Heart left ventricle (tissue), 13 donors: Measurements from ENCODE around the gene CHMP2A.

ENCODE experiments used
- CTCF ChIP-seq, 12 donors: fragments of 200-600 bp; sonication (generic) in 4 of 12; IDR thresholded peaks; one replicate each; pipeline versions ENCODE4 v1.5.0 to v1.8.0; 2018 to 2022; ENCODE audit warnings: antibody characterized with exemption in 12 of 12, mild to moderate bottlenecking in 5 of 12
- POLR2A ChIP-seq, 2 donors: fragments of 450-650 bp; IDR thresholded peaks; one replicate each; pipeline ENCODE4 v1.6.1; 2017; ENCODE audit warnings: antibody characterized with exemption in 2 of 2, mild to moderate bottlenecking in 2 of 2, moderate library complexity in 2 of 2
- donor health status: ischemic (EF 13 %, LVEDD 7.1; RV severe dilation, severe dysfunction).
- donor health status: DM: no; HTN: yes; CAD: no.
- donor health status: DM: no; HTN: no; CAD: no.
- donor health status: ischemic (EF 25% LVEDD 6.9; RV normal size, moderate dysfunction).
- donor health status: ischemic (EF 25% LVEDD 5.7; RV mildly dilated, moderate dysfunction).
- donor health status: ischemic (EF 35%, LVEDD 5.7; RV mildly dilated, moderate dysfunction).
- donor health status: nonischemic (EF 11% LVEDD 7.7; RV severe dilation, severe dysfunction).
- donor health status: DM: yes; HTN: yes; CAD: no.
- donor health status: PGD.
- donor health status: ischemic (EF 29% LVEDD 5.4; RV normal size, mild dysfunction).
- donor health status: nonischemic (EF 23%, LVEDD 6.1; RV moderate dilation, normal function).

- TF ChIP-seq CTCF (IDR thresholded peaks at IDR 0.05) (no peak), POLR2A (IDR thresholded peaks at IDR 0.05) (no peak)
Observed at GRCh38 chr19:58568453-58569130, 13.7 kb upstream of the CHMP2A start.
